Amniotic stem cell (primary cell): ENCODE measurements around the gene DAP.

ENCODE experiments used
- DNase-seq: peaks from one replicate; lab custom pipeline; 2025; lab: John Stamatoyannopoulos, UW

Gene DAP

DNA sequence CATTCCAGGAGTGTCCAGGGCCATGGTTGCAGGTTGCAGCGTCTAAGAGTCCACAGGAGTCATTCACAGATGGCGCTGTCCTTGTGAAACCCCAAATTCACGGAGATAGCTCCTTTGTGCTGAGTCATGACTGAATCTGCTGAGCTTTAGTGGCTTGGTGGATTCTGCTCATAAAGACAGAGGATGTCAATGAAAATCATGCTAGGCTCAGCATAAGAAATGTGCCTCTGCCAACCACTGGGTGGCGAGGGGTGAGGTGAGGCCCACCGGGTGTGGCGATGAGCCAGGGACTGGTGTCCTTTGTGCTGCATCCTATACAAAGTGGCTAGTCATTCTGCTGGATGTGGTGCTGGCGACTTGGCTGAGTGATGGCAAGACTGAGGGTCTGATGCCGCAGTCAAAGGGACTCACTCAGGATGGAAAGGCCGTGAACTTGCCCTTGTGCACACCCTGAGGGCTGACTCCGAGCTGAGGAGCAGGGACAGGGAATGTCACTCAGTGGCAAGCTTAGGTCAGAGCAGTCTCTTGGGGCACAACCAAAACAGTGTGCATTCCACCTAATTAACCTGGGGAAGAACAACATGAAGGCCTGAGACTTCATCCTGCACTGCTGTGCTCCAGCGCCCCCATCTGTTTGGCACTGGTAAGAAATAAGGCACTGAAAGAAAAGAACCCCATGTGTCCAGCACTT, 71.5 kb downstream of the DAP start:
- DNase-seq = no peak

DNA sequence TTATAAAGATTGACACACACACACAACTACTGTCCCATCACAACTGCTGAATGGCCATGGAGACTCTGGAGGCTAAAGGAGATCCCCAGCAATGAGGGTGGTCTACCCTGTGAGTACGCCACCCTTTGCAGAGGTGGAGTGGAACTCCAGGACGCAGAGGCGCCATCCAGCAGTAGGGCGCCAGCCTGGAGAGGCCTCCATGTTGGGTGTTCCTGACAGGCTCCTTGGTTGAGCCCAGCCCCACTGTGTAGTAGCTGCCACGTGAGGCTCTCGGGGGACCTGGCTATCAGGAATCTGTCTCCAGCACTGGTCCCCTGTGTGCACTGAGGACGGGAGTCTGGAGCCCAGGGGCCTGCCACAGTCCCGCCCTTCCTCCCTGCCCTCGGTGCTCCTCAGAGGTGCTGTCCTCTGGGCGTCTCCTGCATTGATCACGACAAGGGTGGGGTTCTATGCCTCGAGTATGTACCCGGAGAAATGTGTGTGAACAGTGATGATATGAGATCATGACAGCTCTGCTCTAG, 72.3 kb downstream of the DAP start:
- no peak for DNase-seq

DNA sequence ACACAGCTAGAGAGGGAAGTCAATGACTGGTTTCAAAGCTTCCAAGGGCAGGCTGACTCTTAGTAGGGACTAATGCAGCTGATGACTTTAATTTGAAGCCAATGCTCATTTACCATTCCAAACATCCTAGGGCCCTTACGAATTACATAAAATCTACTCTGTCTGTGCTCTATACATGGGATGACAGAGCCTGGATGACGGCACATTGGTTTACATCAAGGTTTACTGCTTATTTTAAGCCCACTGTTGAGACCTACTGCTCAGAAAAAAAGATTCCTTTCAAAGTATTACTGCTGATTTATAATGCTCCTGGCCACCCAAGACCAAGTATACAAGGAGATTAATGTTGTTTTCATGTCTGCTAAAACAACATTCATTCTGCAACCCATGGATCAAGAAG, 74.1 kb downstream of the DAP start:
- DNase-seq = no peak

DNA sequence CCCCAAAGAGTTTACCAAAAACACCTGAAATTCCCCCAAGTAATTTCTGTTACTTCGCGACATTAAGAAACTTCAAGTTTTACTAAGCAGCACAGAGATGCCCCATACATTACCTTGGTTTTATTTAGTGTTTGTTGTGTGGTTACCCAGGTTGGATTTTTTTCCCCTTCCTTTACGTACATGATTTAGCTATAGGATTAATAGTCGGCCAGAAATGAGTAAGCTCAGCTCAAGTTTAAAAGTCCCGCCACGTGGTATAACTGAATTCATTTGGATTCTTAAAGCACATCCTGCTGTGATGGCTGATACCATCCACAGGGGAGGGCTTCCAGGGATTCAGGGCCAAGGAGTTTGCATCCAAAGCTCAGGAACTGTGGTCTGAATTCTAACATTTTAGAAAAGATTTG, 75.9 kb downstream of the DAP start:
- DNase-seq = no peak

DNA sequence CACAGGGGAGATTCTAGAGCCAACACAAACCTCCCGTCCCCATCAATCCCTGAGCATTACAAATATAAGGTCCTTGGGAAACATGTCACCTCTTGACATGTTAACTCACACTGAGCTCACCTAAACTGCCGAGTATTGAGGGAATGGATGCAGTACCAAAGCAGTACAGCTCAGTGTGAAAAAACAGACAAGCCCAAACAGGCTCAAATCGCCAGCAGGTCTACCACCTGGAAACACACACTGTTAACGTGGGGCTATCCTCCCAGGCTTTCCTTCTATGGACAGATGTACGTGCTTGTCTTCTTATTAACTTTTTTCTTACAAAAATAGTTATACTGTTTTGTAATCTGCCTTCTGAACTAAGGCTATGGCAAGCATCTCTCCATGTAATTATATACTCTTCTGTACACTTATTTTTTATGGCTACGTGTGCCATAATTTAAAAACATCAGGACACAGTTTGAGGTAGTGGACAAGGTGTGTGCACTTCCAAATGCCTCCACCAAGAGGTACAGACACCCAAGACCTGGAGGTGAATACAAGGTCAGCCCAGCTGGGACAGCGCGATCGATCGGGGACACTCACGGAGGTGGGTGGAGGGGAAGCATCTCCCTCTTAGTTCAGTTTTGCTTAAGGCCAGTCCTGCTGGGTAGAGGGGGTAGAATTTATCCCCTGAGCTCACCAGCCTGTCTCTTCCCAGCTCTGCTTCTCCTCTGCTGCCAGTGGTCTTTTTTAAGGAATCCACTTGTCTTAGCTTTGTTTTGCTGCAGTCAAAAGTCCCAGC, 76.5 kb downstream of the DAP start:
- no peak for DNase-seq

DNA sequence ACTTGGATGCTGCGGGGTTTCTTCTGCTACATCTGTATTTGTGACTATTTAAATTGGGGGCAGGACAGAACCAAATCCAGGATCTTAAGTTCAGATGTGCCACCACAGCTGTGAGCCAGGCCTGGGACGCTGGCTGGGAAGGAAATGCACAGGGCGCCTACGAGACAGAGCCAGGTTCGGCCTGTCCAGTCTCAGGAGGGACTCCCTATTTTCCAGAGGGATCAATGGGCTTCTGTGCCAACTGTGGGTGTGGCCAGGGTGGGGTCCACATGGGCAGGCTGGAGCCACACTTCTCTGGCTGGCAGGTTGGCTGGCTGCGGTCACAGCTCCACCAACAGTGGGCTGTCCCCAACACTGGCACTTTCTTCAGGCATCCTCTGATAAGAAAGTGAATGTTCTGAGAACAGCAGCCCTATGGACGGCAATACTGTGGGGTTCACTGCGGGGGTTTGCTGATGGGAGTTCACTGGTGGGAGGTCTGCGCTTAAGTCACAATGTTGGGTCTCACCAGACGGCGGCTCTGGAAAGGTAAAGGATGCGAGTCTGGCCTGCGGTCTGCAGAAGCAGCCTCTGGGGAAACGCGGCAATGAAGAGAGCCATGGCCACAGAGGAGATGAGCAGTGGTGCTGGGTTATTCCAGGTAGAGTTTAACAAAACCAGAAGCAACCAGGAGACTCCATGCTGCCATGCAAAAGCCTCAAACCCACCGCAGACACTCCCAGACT, 78.1 kb downstream of the DAP start:
- no peak for DNase-seq

DNA sequence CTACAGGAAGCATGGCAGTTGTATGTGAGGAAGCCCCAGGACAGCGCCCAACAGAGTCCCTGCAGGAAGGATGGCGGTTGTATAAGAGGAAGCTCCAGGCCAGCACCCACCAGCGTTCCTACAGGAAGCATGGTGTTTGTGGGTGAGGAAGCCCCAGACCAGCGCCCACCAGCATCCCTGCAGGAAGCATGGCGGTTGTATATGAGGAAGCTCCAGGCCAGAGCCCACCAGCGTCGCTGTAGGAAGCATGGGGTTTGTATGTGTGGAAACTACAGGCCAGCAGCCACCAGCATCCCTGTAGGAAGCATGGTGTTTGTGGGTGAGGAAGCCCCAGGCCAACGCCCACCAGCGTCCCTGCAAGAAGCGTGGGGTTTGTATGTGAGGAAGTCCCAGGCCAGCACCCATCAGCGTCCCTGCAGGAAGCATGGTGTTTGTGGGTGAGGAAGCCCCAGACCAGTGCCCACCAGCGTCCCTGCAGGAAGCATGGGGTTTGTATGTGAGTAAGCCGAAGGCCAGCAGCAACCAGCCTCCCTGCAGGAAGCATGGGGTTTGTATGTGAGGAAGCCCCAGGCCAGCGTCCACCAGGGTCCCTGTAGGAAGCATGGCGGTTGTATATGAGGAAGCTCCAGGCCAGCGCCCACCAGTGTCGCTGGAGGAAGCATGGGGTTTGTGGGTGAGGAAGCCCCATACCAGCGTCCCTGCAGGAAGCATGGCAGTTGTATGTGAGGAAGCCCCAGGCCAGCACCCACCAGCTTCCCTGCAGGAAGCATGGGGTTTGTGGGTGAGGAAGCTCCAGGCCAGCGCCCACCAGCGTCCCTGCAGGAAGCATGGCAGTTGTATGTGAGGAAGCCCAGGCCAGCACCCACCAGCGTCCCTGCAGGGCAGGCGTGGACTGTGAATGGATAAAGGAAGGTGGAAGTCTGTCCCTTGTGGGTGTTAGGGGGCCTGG, 79.0 kb downstream of the DAP start:
- DNase-seq = no peak

DNA sequence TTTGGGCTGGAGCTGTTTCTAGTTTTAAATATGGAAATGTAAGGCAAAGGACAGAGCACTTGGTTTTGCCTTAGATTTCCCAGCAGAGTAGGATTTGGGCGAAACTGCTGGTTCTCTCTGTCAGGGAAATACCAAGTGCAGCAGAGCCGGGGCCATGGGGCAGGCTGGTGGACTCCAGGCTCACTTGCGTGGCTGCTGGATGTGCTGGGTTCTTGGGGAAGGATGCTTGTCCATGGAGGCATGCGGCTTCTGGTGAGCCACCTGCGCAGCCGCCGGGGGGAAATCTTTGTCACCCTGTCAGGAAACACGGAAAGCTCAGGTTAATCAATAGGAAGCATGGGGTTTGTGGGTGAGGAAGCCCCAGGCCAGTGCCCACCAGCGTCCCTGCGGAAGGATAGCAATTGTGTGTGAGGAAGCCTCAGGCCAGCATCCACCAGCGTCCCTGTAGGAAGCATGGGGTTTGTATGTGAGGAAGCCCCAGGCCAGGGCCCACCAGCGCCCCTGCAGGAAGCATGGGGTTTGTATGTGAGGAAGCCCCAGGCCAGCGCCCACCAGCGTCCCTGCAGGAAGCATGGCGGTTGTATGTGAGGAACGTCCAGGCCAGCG, 80.1 kb downstream of the DAP start:
- DNase-seq = no peak

DNA sequence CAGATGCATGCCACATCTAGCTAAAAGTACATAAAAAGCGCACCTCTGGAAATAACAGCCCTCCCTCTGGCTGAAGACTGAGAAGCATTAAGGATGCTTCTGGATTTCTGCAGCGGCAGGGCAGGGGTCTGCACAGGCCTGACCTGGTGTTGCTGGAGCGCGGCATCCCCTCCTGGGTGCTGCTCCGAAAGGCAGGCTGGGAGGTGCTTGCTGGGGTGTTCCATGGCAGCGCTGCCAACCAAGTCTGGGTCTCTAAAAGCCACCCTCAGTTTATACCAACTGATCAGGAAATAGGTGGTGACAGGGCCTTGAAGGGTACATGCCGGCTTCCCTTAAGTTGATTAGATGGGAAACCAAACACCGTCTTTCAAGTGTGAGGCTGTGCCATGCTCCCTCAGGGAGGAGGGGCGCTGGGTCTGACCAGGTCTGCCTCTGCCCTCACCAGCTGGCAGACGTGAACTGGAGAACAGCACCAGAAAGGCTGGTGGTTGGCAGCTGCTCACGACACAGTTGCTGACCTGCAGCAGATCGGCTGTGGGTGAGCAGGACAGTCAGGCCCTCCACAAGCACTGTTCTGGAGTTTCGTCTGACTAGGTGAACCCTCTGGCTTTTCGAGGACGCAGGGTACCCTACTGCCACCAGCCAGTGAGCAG, 81.6 kb downstream of the DAP start:
- no peak for DNase-seq

DNA sequence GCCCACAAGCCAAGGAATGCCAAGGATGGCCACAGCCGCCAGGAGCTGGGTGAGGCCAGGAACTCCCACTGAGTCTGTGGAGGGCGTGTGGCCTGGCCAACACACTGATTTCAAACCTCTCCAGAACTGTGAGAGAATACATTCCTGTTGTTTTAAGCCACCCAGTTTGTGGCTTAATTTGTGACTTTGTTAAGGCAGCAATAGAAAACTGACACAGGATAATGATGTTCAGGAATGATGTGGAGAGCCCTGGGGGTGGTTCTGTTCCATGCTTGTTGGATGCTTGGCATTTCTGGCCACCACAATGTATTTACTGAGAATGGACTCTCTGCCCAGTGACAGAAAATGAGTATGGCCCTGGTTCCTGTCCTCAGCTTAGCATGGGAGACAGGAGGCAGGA, 82.8 kb downstream of the DAP start:
- no peak for DNase-seq

DNA sequence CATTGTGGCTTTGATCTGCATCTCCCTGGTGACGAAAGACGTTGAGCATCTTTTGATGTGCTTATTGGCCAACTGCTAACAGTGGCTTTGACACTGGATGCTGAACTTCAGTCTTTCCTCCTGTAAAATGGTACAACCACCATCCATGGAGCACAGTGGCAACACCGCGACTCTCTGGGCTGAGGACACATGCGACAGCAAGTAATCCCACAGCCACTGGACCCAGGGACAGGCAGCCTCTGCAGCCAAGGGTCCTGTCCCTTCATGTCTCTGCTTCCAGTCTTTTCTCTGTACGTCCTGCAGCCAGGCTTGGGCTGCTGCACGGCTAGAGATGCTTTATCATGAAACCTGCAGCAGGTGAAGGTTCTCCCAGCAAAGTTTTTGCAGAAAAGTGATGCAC, 83.5 kb downstream of the DAP start:
- DNase-seq = no peak

DNA sequence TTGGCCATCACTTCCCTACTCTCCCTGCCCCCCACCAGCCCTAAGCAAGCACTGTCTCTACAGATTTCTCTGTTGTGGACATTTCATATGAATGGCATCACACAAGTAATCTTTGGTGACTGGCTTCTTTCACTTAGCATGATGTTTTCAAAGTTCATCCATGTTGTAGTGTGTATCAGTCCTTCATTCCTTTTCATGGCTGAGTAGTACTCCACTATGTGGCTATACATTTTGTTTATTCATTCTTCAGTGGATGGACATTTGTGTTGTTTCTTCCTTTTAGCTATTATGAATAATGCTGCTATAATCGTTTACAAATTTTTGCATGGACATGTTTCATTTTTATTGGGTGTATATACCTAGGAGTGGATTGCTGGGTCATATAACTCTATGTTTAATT, 84.1 kb downstream of the DAP start:
- no peak for DNase-seq

DNA sequence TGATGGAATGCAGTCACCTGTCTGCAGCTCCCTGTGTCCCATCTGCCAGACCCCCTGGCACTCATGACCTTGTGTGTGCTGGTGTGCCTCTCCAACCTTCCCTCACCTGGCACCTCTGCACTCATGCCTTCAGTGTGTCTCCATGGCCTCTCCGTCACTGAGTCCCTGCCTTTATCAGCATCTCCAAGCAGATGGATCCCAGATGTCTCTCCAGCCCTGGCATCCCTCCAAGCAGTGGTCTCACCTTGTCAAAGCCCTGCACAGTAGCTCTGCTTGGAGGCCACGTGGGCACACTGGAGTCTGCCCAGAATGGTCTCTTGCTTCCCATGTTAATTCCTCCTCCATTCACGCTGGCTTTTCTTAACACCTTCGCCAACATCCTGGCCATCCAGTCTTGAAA, 84.8 kb downstream of the DAP start:
- no peak for DNase-seq

DNA sequence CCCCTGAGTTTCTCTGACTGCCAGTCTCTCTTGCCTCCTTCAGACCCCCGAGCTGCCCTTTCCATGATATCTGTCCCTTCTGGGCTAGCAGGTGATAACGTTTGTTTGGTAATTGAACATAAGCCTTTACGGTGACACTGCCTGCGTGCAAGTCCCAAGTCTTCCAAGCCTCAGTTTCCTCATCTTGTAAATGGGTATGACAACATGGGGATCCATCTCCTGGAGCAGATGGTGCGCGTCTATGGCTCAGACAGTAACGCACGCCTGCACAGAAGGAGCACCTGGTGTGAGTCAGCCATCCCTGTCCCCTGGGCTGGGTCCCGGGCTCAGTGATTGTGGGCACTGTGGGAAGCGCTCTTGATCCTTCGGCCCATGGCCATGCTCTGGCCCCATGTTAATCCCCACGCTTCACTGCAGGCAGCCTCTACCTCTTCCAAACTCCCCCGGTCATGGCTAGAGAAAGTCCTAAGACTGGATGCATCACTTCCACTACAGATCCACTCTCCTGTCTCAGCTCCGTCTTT, 85.8 kb downstream of the DAP start:
- no peak for DNase-seq

DNA sequence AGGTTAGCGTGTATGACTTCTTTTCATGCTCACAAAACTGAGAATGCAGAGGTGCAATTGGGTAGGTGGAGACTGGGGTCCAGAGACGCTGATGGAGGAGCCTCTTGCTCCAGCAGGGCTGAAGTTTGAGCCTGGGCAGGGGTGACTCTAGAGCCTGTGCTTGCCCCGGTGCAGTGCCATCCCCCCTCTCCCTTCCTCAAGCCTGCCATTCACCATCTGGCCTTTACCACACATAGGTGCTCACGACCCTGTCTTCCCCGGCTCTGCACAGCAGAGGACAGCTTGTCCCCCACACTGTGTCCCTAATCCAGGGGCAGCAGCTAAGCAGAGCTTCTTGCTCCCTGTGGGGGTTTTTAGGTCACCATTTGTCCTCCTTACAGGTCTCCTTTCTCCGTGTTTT, 86.5 kb downstream of the DAP start:
- no peak for DNase-seq

DNA sequence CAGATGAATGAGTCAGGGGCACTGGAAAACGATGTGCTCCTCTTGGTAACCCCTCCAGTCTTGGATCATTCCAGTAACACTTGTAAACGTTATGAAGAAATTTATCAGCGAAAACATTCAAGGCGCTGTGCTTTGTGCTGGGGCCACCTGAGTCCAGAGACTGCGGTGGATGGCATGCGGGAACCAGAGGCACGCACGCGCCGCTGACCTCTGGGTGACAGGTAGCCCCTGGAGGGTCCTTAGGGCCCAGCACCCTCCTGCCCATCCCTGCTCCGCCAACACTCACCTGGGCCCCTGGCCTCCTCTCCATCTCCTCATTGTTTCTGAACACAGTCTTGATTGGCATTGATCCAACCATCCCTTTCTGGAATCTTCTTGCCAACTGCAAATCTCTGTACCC, 86.9 kb downstream of the DAP start:
- DNase-seq = no peak

DNA sequence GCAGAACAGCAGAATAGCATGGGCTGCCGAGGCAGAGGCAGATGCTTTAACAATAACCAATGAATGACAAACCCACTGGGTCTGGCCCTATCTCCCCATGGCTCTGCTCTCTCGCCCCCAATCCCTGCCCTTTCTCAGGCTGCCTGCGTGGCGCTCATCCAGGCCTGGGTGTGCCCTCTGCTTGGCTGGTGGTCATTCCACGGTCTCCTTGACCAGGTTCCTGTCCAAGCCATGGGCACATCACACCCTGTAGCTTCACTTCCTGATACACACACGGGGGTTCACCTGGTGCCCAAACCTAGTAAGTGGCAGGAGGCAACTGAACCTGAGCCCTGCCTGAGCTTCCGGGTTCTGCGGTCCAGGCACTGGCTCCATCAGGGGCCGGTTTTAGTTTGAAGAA, 87.6 kb downstream of the DAP start:
- DNase-seq = no peak

DNA sequence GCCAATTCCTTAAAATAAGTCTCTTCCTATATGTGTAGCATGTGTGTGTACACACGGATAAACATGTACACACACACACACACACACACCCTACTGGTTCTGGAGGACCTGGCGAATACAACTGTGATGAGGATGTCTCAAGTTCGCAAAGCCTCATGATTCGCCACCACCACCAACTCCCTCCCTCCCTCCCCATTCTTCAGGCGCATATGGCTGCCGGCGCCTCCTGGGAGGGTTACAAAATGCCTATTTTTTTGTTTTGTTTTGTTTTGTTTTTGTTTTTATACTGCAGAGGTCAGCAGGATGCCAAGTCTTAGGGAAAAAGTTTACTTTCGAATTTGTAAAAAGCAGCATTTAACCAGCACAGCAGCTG, 88.0 kb downstream of the DAP start:
- DNase-seq = no peak

DNA sequence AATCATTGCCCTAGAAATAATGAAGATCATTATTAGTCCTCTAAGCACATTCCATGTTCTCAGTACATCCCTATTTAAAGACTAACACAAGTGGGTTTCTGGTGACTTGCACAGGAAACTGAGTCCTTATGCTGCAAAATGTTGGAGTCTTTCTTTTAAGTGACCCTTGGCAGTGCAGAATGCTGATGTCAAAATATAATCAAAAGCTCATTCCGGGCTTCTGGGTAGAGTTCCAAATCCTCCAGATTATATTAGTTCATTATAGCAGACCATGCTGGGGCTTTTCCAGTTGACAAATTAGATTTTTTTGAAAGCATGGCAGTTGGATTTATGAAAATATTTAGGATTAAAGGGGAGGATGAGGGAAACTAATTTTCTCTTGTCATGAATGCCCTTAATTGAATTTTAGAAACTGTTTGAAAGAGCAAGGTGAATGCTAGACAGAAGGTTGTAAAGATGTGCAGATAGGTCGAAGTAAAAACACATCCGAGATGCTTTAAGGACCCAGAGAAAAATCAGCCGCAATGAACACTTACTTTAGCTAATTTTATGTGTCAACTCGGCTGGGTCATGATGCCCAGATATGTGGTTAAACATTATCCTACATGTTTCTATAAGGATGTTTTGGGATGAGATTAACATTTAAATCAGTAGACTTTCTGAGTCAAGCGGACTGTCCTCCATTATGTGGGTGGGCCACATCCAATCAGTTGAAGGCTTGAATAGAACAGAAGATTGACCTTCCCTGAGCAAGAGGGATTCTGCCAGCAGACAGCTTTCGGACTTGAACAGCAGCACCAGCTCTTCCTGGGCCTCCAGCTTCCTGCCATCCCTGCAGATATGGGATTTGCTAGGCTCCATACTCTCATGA, 88.7 kb downstream of the DAP start:
- no peak for DNase-seq
